SK-N-SH (cell line): Measurements from ENCODE around the gene NPIPB2. TPM values are rescaled to one million over a fixed set of nuclear protein-coding genes. Genes with fewer than 3 reads are reported as not detected.

Experiments used
- CTCF ChIA-PET: fragments of 300-600, 350-600 bp; formaldehyde crosslinking; extraction: SDS; loops from one replicate; lab custom pipeline; 2021; lab: Yijun Ruan, JAX
- POLR2A ChIA-PET: fragments of 350-600 bp; sonication (Branson Sonifier 250); formaldehyde crosslinking; extraction: SDS; loops from one replicate; lab custom pipeline; 2020; ENCODE audit warnings: antibody characterized with exemption, inconsistent platforms; lab: Yijun Ruan, JAX
- DNase-seq: peaks from one replicate; pipeline ENCODE4 v3.0.0; 2012
- H2AFZ ChIP-seq: fragments of 200-600 bp; sonication (generic); 2 replicates; pipeline ENCODE4 v1.8.1; 2016; ENCODE audit warnings: antibody characterized with exemption, mild to moderate bottlenecking, low read depth
- H3F3A ChIP-seq: fragments of 200-600 bp; sonication (generic); replicated peaks from 2 replicates; pipeline ENCODE3; 2016; ENCODE audit warnings: antibody characterized with exemption, mild to moderate bottlenecking; ENCODE audit not compliant: insufficient read depth
- H3K27ac ChIP-seq, 2 experiments: fragments of 200-500 bp in 1 of 2; fragments of 200-600 bp in 1 of 2; sonication (Bioruptor generic) in 1 of 2; sonication (generic), shearing (Covaris generic) in 1 of 2; 2 replicates each; pipeline versions ENCODE4 v1.5.1 to v1.6.1; 2014 to 2016; ENCODE audit warnings: low read depth in 2 of 2, inconsistent platforms in 1 of 2, low read length in 1 of 2, mild to moderate bottlenecking in 1 of 2, mixed read lengths in 1 of 2
- H3K27me3 ChIP-seq: fragments of 200-600 bp; sonication (generic), shearing (Covaris generic); 2 replicates; pipeline ENCODE4 v1.6.1; 2016; ENCODE audit warnings: mixed run types; ENCODE audit not compliant: insufficient read depth
- H3K36me3 ChIP-seq, 2 experiments: fragments of 200-500 bp in 1 of 2; fragments of 200-600 bp in 1 of 2; sonication (Bioruptor generic) in 1 of 2; sonication (generic) in 1 of 2; replicated peaks in 1 of 2; 2 replicates each; pipeline versions ENCODE3 to v1.5.1; 2014 to 2016; ENCODE audit warnings: low read length in 1 of 2, mild to moderate bottlenecking in 1 of 2; ENCODE audit not compliant: insufficient read depth in 2 of 2, control insufficient read depth in 1 of 2
- H3K4me1 ChIP-seq, 2 experiments: fragments of 200-500 bp in 1 of 2; fragments of 200-600 bp in 1 of 2; sonication (Bioruptor generic) in 1 of 2; sonication (generic), shearing (Covaris generic) in 1 of 2; 2 replicates each; pipeline versions ENCODE4 v1.5.1 to v1.6.1; 2014 to 2016; ENCODE audit warnings: low read depth in 1 of 2, low read length in 1 of 2, mixed run types in 1 of 2; ENCODE audit not compliant: insufficient read depth in 2 of 2, control insufficient read depth in 1 of 2
- H3K4me2 ChIP-seq: fragments of 200-600 bp; sonication (generic), shearing (Covaris generic); 2 replicates; pipeline ENCODE4 v1.6.1; 2017; ENCODE audit warnings: mixed run types
- H3K4me3 ChIP-seq, 2 experiments: fragments of 200-500 bp in 1 of 2; fragments of 200-600 bp in 1 of 2; sonication (Bioruptor generic) in 1 of 2; sonication (generic), shearing (Covaris generic) in 1 of 2; 2 replicates each; pipeline versions ENCODE4 v1.5.1 to v1.8.1; 2014 to 2016; ENCODE audit warnings: low read depth in 2 of 2, inconsistent platforms in 1 of 2, low read length in 1 of 2, mild to moderate bottlenecking in 1 of 2, mixed read lengths in 1 of 2, moderate library complexity in 1 of 2
- H3K79me2 ChIP-seq: fragments of 200-600 bp; sonication (generic); 2 replicates; pipeline ENCODE4 v1.8.1; 2017; ENCODE audit warnings: mild to moderate bottlenecking; ENCODE audit not compliant: insufficient read depth
- H3K9ac ChIP-seq: fragments of 200-600 bp; sonication (generic); 2 replicates; pipeline ENCODE4 v1.6.1; 2017; ENCODE audit warnings: mixed run types
- H3K9me2 ChIP-seq: fragments of 200-600 bp; sonication (generic); 2 replicates; pipeline ENCODE4 v1.6.1; 2017; ENCODE audit warnings: mixed run types
- H3K9me3 ChIP-seq: fragments of 200-600 bp; sonication (generic); 2 replicates; pipeline ENCODE4 v1.6.1; 2017; ENCODE audit warnings: mixed run types, mild to moderate bottlenecking, moderate library complexity
- H4K20me1 ChIP-seq: fragments of 200-600 bp; sonication (generic); 2 replicates; pipeline ENCODE4 v1.6.1; 2017; ENCODE audit warnings: mild to moderate bottlenecking, mixed run types; ENCODE audit not compliant: insufficient read depth
- CHD2 ChIP-seq: fragments of 150-350 bp; IDR thresholded peaks from 2 replicates; pipeline ENCODE4 v1.6.1; 2018; ENCODE audit warnings: low read length; ENCODE audit not compliant: partially characterized antibody
- ELF1 ChIP-seq: IDR thresholded peaks from 2 replicates; pipeline ENCODE4 v1.4.0; 2012
- FOSL2 ChIP-seq: IDR thresholded peaks from 2 replicates; pipeline ENCODE4 v1.4.0; 2012; ENCODE audit warnings: low read depth, mild to moderate bottlenecking, moderate library complexity, borderline replicate concordance
- FOXM1 ChIP-seq: IDR thresholded peaks from 2 replicates; pipeline ENCODE4 v1.4.0; 2012; ENCODE audit warnings: low read depth, mild to moderate bottlenecking
- GABPA ChIP-seq: IDR thresholded peaks from 2 replicates; pipeline ENCODE4 v1.4.0; 2012; ENCODE audit warnings: low read depth, mild to moderate bottlenecking
- GATA2 ChIP-seq: sonication (generic); formaldehyde crosslinking; IDR thresholded peaks from 2 replicates; pipeline ENCODE4 v1.5.0; 2020; ENCODE audit warnings: mild to moderate bottlenecking, missing genetic modification reagents
- MEF2A ChIP-seq: IDR thresholded peaks from 2 replicates; pipeline ENCODE4 v1.4.0; 2012; ENCODE audit warnings: low read depth, borderline replicate concordance
- MXI1 ChIP-seq: IDR thresholded peaks from 2 replicates; pipeline ENCODE4 v1.6.1; 2012; ENCODE audit warnings: mild to moderate bottlenecking, low read depth, low read length, improper control_type of control experiment
- NRF1 ChIP-seq: IDR thresholded peaks from 2 replicates; pipeline ENCODE4 v1.6.1; 2012; ENCODE audit warnings: low read depth, mild to moderate bottlenecking, low read length
- PBX3 ChIP-seq: IDR thresholded peaks from 2 replicates; pipeline ENCODE4; 2012
- POLR2AphosphoS5 ChIP-seq: IDR thresholded peaks from 2 replicates; pipeline ENCODE4 v1.6.1; 2012; ENCODE audit warnings: low read depth, low read length
- RAD21 ChIP-seq: IDR thresholded peaks from 2 replicates; pipeline ENCODE4 v1.6.1; 2012; ENCODE audit warnings: mild to moderate bottlenecking, low read length
- RCOR1 ChIP-seq: fragments of 150-350 bp; IDR thresholded peaks from 2 replicates; pipeline ENCODE4 v1.6.1; 2017; ENCODE audit warnings: antibody characterized with exemption, low read length
- REST ChIP-seq: IDR thresholded peaks from 2 replicates; pipeline ENCODE4 v1.6.1; 2012; ENCODE audit warnings: mild to moderate bottlenecking, low read depth, low read length, moderate library complexity
- RFX5 ChIP-seq: IDR thresholded peaks from 2 replicates; pipeline ENCODE4 v1.6.1; 2012; ENCODE audit warnings: mild to moderate bottlenecking, improper control_type of control experiment, low read length
- RXRA ChIP-seq: IDR thresholded peaks from 2 replicates; pipeline ENCODE4 v1.4.0; 2012; ENCODE audit warnings: low read depth, mild to moderate bottlenecking, borderline replicate concordance
- SIN3A ChIP-seq: IDR thresholded peaks from 2 replicates; pipeline ENCODE4 v1.6.1; 2012; ENCODE audit warnings: low read depth, mild to moderate bottlenecking, low read length, moderate library complexity, borderline replicate concordance
- SMC3 ChIP-seq: IDR thresholded peaks from 2 replicates; pipeline ENCODE4 v1.6.1; 2012; ENCODE audit warnings: low read depth, low read length, improper control_type of control experiment
- TAF1 ChIP-seq: IDR thresholded peaks from 2 replicates; pipeline ENCODE4 v1.6.1; 2012; ENCODE audit warnings: low read depth, mild to moderate bottlenecking, low read length, moderate library complexity, borderline replicate concordance
- TCF12 ChIP-seq: IDR thresholded peaks from 2 replicates; pipeline ENCODE4 v1.4.0; 2012
- TEAD4 ChIP-seq: IDR thresholded peaks from 2 replicates; pipeline ENCODE4 v1.4.0; 2012; ENCODE audit warnings: mild to moderate bottlenecking, borderline replicate concordance; ENCODE audit not compliant: insufficient read depth
- USF1 ChIP-seq: IDR thresholded peaks from 2 replicates; pipeline ENCODE4 v1.4.0; 2012; ENCODE audit warnings: low read depth, borderline replicate concordance
- USF2 ChIP-seq: fragments of 150-350 bp; IDR thresholded peaks from 2 replicates; pipeline ENCODE4 v1.6.1; 2017; ENCODE audit warnings: antibody characterized with exemption, low read length, low read depth, borderline replicate concordance
- whole genome bisulfite sequencing: methylation state at CpG from one replicate; pipeline ENCODE4 v1.1.6; 2017; ENCODE audit warnings: low lambda C conversion rate; 5-methylcytosine and 5-hydroxymethylcytosine counted together
- polyA plus RNA-seq, 3 experiments: library from polyadenylated mRNA; depleted of rRNA; stranded (reverse); fragments of >200 nt; gene quantifications; 2 replicates each; pipeline ENCODE4 v1.2.3, GENCODE V29; 2012
- TF ChIP-seq, protein P1 (sequence below): IDR thresholded peaks from 2 replicates; pipeline ENCODE4 v1.4.0; 2012; ENCODE audit warnings: low read depth, borderline replicate concordance
- TF ChIP-seq, protein P2 (sequence below): fragments of 200-600 bp; sonication (generic); IDR thresholded peaks from 2 replicates; pipeline ENCODE4 v1.6.1; 2017; ENCODE audit warnings: antibody characterized with exemption, mild to moderate bottlenecking, moderate library complexity

NPIPB2 gene
- polyA plus RNA-seq, 1 of the 3 experiments (the other 2 are of a cell fraction): 9.3 TPM

DNA sequence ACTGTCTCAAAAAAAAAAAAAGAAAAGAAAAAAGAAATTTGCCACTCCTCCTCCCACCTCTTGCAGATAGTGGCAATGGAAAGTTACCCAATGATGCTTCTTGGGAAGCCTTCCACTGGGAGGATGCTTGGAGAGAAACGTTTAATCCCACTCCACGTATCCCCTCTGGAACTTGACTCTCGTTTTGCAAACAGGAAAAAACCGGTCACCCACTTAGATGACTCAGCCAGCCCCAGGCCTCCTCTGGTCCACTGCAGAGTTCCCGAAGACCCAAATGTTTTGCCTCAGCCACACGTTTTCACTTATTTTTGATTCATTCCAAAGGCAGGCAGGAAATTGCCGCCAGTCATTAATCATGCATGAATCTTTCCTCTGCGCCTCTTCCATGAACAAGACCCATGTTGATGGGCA lies 13.9 kb upstream of the NPIPB2 start:
- WGBS: 2% methylated on average over 8 of the region's 8 CpGs
- Histone ChIP-seq H3K27ac (peak overlapping the region; percentile 39 to 95; a peak in 3 of 4 replicates), H3K9me3 (no peaks in the 10 kb centered on the region), H3F3A (peaks cover 20% of the 10 kb centered on the region), H4K20me1 (no peaks in the 10 kb centered on the region), H3K27me3 (no peaks in the 10 kb centered on the region), H3K4me3 (peak overlapping the region; percentile 2 to 23; a peak in 2 of 4 replicates), H3K36me3 (no peaks in the 10 kb centered on the region), H2AFZ (peak overlapping the region; percentile 87), H3K9ac (peak overlapping the region; percentile 67; the same call in 1 of the 2 replicates), H3K79me2 (no peaks in the 10 kb centered on the region), H3K9me2 (no peaks in the 10 kb centered on the region), H3K4me1 (peaks cover 0 to 8% of the 10 kb centered on the region in 2 experiments; a peak in 2 of 4 replicates), H3K4me2 (peak overlapping the region; percentile 48)
- ChIA-PET POLR2A (no interaction called here), CTCF (no interaction called here)
- no peak for DNase-seq
- TF ChIP-seq RXRA: peak; percentile 37; the same call in 1 of the 2 replicates
- no peak for TF ChIP-seq SMC3
- no peak for TF ChIP-seq RCOR1
- TF ChIP-seq, protein P1, sequence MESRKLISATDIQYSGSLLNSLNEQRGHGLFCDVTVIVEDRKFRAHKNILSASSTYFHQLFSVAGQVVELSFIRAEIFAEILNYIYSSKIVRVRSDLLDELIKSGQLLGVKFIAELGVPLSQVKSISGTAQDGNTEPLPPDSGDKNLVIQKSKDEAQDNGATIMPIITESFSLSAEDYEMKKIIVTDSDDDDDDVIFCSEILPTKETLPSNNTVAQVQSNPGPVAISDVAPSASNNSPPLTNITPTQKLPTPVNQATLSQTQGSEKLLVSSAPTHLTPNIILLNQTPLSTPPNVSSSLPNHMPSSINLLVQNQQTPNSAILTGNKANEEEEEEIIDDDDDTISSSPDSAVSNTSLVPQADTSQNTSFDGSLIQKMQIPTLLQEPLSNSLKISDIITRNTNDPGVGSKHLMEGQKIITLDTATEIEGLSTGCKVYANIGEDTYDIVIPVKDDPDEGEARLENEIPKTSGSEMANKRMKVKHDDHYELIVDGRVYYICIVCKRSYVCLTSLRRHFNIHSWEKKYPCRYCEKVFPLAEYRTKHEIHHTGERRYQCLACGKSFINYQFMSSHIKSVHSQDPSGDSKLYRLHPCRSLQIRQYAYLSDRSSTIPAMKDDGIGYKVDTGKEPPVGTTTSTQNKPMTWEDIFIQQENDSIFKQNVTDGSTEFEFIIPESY: no peak; the same call in 1 of the 2 replicates
- TF ChIP-seq GATA2 (CRISPR knock-in tag): no peak
- TF ChIP-seq PBX3: peak; percentile 97
- no peak for TF ChIP-seq RAD21
- TF ChIP-seq CHD2: no peak
- peak; percentile 96 for TF ChIP-seq TCF12
- TF ChIP-seq RFX5: no peak
- TF ChIP-seq, protein P2, sequence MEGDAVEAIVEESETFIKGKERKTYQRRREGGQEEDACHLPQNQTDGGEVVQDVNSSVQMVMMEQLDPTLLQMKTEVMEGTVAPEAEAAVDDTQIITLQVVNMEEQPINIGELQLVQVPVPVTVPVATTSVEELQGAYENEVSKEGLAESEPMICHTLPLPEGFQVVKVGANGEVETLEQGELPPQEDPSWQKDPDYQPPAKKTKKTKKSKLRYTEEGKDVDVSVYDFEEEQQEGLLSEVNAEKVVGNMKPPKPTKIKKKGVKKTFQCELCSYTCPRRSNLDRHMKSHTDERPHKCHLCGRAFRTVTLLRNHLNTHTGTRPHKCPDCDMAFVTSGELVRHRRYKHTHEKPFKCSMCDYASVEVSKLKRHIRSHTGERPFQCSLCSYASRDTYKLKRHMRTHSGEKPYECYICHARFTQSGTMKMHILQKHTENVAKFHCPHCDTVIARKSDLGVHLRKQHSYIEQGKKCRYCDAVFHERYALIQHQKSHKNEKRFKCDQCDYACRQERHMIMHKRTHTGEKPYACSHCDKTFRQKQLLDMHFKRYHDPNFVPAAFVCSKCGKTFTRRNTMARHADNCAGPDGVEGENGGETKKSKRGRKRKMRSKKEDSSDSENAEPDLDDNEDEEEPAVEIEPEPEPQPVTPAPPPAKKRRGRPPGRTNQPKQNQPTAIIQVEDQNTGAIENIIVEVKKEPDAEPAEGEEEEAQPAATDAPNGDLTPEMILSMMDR: no peak
- TF ChIP-seq REST: peak; percentile 63
- peak; percentile 93 for TF ChIP-seq FOSL2
- TF ChIP-seq MEF2A: no peak
- no peak for TF ChIP-seq USF1
- TF ChIP-seq MXI1: no peak
- TF ChIP-seq SIN3A: peak; percentile 77; the same call in 1 of the 2 replicates
- TF ChIP-seq TAF1: peak; percentile 24; the same call in 1 of the 2 replicates
- no peak for TF ChIP-seq FOXM1
- TF ChIP-seq TEAD4: peak; percentile 73; the same call in 1 of the 2 replicates
- peak; percentile 71; the same call in 1 of the 2 replicates for TF ChIP-seq POLR2AphosphoS5
- TF ChIP-seq ELF1: no peak
- no peak for TF ChIP-seq NRF1
- TF ChIP-seq USF2: no peak
- no peak for TF ChIP-seq GABPA
